HG03066 (cell line): Measurements from ENCODE around the gene SLC30A4.
A peak's percentile ranks its signal among the peaks of the same experiment; 100 is the strongest.

Experiments used
- ATAC-seq: cut with Tn5 transposase; IDR thresholded peaks from one replicate; pipeline ENCODE4 v1.9.1; 2021; ENCODE audit warnings: low read depth; ENCODE audit not compliant: unreplicated experiment

Gene SLC30A4

GRCh38 chr15:45456212-45457106, 66.1 kb downstream of the SLC30A4 start:
- ATAC-seq: no peak

GRCh38 chr15:45454814-45455213, 67.7 kb downstream of the SLC30A4 start:
- no peak for ATAC-seq

GRCh38 chr15:45451265-45451664, 71.3 kb downstream of the SLC30A4 start:
- ATAC-seq: no peak

- ATAC-seq: no peak
Observed at GRCh38 chr15:45449916-45450867, 72.4 kb downstream of the SLC30A4 start.

GRCh38 chr15:45449395-45449794, 73.2 kb downstream of the SLC30A4 start:
- no peak for ATAC-seq

DNA sequence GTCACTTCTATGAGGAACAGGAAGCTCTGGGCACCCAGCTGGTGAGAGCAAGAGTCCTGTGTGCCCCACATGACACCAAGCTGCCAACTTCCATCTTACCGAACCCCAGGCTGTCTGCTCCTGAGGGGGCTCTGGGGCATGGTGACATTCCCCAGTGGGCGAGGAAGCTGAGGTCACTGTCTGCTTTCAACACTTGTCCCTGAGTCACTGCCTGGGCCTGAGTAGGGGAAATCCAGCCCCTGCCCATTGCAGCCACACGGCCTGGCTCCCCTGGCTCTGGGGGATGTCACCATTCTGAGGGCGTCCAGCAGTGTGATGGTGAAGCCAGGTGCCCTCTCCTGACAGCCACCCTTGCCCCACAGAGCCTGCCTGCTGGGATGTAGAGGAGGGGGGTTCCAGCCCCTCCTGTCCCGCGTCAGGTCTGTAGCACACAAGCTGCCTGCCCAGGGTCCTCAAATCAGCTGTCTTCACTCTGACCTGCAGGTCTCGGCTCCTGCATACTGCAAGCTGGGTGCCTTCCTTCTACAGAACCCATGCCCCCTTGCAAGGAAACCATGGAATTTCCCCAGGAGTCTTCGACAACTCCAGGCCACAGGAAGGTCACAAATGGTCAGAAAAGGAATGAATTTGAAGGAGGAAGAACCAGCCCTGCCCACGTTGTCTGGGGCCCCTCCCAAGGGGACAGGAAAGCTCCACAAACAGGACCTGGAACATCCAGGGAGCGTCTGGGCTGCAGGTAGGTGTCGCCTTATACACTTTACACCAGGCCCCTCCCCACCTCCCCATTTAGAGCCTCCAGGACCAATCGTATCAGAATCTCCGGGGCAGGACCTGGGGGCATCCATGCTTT, 74.3 kb downstream of the SLC30A4 start:
- no peak for ATAC-seq

GRCh38 chr15:45443645-45444044, 78.9 kb downstream of the SLC30A4 start:
- ATAC-seq: no peak

GRCh38 chr15:45442507-45443135, 79.9 kb downstream of the SLC30A4 start:
- ATAC-seq: no peak

DNA sequence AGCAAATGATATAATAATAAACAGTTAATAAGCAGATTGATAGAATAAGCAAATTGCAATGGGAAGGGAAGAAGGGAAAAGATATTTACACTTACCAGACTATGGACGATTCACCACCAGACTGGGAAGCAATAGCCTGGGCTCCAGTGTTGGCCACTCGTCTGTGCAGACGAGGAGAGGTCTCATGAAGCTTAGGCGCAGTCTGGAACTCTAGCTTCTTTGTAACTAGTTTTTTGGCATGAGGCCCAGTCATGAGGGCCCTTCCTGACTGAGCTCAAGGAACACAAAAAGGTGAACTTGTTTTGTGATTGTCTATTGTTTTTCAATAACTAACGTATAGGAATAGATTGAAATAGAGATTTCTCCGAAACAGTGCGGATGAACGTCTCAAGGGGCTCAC, 80.9 kb downstream of the SLC30A4 start:
- no peak for ATAC-seq

DNA sequence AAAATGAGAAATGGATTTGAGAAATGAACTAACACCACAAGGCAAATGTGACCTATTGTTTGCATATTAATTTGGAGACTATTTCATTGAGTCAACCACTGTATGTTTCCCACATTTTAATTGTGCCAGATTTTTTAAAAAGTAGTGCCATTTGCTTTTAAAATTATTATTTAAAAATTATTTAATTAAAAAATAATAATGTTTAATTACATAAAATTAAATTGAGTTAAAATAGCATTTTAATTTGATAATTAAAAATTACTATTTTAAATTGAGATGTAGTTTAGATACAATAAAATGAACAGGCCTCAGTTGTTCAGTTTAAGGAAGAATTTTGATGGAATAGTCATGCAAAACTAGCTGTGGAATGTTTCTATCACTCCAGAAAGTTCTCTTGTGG, 81.5 kb downstream of the SLC30A4 start:
- no peak for ATAC-seq

GRCh38 chr15:45439521-45440260, 82.9 kb downstream of the SLC30A4 start:
- ATAC-seq: no peak

DNA sequence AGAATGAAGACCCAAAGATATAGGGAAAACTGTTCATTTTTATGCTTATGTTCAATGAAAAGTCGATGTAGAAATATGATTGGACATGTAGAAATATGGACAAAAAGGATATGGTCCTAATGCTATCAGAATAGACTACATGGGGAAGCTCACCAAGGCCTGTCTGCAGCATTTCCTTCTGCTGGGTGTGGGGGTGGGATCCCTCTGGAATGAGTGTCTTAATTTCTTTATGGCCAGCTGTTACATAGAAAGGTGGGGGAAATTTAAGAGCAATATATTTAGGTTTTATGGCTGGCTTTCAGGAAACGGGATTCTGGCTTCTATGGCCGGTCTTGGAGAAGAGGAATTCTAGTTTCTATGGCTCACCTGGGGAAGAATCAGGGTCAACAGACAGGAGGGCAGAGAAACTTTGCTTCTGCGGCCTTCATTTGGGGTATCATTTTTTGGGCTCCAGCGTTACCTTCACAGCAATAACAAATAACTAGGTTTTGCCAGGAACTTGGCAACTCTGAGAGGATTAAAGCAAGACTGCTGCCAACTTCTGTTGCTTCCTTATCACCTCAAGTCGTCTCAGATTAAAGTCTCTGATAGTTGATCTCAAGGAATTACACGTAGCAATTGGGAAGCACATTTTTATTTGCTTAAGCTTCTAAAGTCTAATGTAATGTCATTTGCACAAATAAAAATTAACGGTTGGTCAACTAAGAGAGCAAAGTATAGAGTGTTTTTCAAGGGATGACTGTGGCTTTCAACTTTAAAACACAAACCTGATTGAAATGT, 87.2 kb downstream of the SLC30A4 start:
- ATAC-seq: no peak

DNA sequence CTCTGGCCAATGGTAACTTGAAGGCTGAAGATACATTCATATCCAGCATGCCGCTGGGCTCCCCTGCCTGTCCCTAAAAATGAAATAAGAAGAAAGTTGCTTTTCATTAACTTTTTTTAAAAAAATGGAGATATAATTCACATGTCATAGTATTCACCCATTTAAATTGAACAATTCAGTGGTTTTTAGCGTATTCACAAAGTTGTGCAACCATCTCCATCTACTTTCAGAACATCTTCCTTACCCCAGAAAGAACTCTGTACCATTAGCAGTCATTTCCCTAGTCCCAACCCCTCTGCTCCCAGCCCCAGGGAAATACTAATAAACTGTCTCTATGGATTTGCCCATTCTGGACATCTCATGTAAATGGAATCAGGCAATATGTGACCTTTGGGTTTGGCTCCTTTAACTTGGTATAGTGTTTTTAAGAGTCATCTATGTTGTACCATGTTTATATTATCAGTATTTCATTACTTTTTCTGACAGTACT, 88.4 kb downstream of the SLC30A4 start:
- no peak for ATAC-seq

DNA sequence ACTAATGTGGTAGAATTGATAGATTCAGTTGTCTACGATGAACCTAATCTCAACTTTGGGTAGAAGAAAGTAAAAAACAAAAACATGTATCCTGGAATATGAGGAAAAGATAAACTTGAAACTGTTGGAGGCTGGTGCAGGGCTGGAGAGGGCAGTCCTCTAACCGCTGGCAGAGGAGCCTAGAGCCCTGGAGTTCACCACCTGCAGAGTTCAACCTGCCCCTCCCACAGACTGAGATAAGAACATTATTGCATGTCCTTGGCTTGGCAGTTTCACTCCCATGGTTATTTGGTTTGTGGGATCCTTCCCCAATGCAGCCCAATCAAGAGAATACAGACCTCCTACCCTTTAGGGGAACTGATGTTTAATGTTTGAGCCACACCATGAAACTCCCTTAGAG, 91.0 kb downstream of the SLC30A4 start:
- no peak for ATAC-seq

GRCh38 chr15:45429941-45430792, 92.4 kb downstream of the SLC30A4 start:
- ATAC-seq: peak; percentile 73
